GM19372 (cell line): ENCODE data around the gene LETM1.

Experiments
- ATAC-seq: cut with Tn5 transposase; IDR thresholded peaks from one replicate; pipeline ENCODE4 v1.9.1; 2021; ENCODE audit warnings: mild to moderate bottlenecking, low read depth, moderate library complexity; ENCODE audit not compliant: unreplicated experiment

The LETM1 gene

GRCh38 chr4:1808851-1809753 lies 46.9 kb downstream of the LETM1 start:
- no peak for ATAC-seq

- ATAC-seq = no peak
Observed at GRCh38 chr4:1808396-1808795, 47.6 kb downstream of the LETM1 start.

- no peak for ATAC-seq
Observed at GRCh38 chr4:1807332-1807777, 48.6 kb downstream of the LETM1 start.

- no peak for ATAC-seq
Observed at GRCh38 chr4:1806596-1807331, 49.2 kb downstream of the LETM1 start.

GRCh38 chr4:1806223-1806564 lies 49.8 kb downstream of the LETM1 start:
- ATAC-seq = no peak

GRCh38 chr4:1805493-1806222 lies 50.3 kb downstream of the LETM1 start:
- no peak for ATAC-seq

- no peak for ATAC-seq
Observed at GRCh38 chr4:1804638-1805492, 51.1 kb downstream of the LETM1 start.

GRCh38 chr4:1803523-1804423 lies 52.2 kb downstream of the LETM1 start:
- no peak for ATAC-seq

- no peak for ATAC-seq
Observed at GRCh38 chr4:1802720-1803522, 53.0 kb downstream of the LETM1 start.

GRCh38 chr4:1802151-1802715 lies 53.7 kb downstream of the LETM1 start:
- ATAC-seq = no peak

- no peak for ATAC-seq
Observed at GRCh38 chr4:1801286-1801958, 54.5 kb downstream of the LETM1 start.

GRCh38 chr4:1800805-1801204 lies 55.2 kb downstream of the LETM1 start:
- no peak for ATAC-seq

- ATAC-seq = no peak
Observed at GRCh38 chr4:1799387-1800375, 56.3 kb downstream of the LETM1 start.

GRCh38 chr4:1798580-1799386 lies 57.2 kb downstream of the LETM1 start:
- no peak for ATAC-seq

GRCh38 chr4:1797861-1798579 lies 57.9 kb downstream of the LETM1 start:
- no peak for ATAC-seq
